Activated naive CD4-positive, alpha-beta T cell (primary cell): ENCODE measurements around the gene GLS2.
"Not testable (repeated sequence)": the region's sequence is repeated elsewhere in the genome, so short reads cannot be mapped to it uniquely, and the experiment has no call there.

Experiments used
- DNase-seq, 4 experiments: peaks; one replicate each; lab custom pipeline; 2025; lab: John Stamatoyannopoulos, UW

Gene GLS2

GRCh38 chr12:56488041-56488955 is at the start of gene GLS2:
TSS of gene GLS2 (minus strand) at chr12:56488161. CDS start at chr12:56488118, 43 bp downstream.
- DNase-seq, result peak in 2 of 4 experiments; percentile 39 to 64

- DNase-seq, result no peak
Measured at GRCh38 chr12:56537546-56537945, 49.6 kb upstream of the GLS2 start.

GRCh38 chr12:56530390-56531055 is 42.6 kb upstream of the GLS2 start:
- DNase-seq, result no peak

- no peak for DNase-seq
Measured at GRCh38 chr12:56529656-56530055, 41.7 kb upstream of the GLS2 start.

GRCh38 chr12:56528846-56529245 is 40.9 kb upstream of the GLS2 start:
- DNase-seq, result no peak

- DNase-seq, result no peak
Measured at GRCh38 chr12:56522411-56523193, 34.6 kb upstream of the GLS2 start.

- DNase-seq, result peak in 2 of 4 experiments; percentile 5 to 12
Measured at GRCh38 chr12:56521590-56522371, 33.8 kb upstream of the GLS2 start, which contains the start of gene RBMS2. TSS of gene RBMS2 (plus strand) at chr12:56521820. CDS start at chr12:56522024, 204 bp downstream.

- no peak for DNase-seq
Measured at GRCh38 chr12:56521209-56521589, 33.2 kb upstream of the GLS2 start.

GRCh38 chr12:56520506-56520905 is 32.5 kb upstream of the GLS2 start:
- DNase-seq, result no peak

GRCh38 chr12:56520048-56520447 is 32.1 kb upstream of the GLS2 start:
- DNase-seq, result no peak

GRCh38 chr12:56518570-56518969 is 30.6 kb upstream of the GLS2 start:
- no peak for DNase-seq

GRCh38 chr12:56517854-56518253 is 29.9 kb upstream of the GLS2 start:
- no peak for DNase-seq

GRCh38 chr12:56514014-56514318 is 26.0 kb upstream of the GLS2 start:
- not testable (repeated sequence) for DNase-seq

GRCh38 chr12:56510786-56511185 is 22.8 kb upstream of the GLS2 start:
- no peak for DNase-seq

- not testable (repeated sequence) for DNase-seq
Measured at GRCh38 chr12:56499879-56500278, 11.9 kb upstream of the GLS2 start.

GRCh38 chr12:56499452-56499851 is 11.5 kb upstream of the GLS2 start:
- DNase-seq, result not testable (repeated sequence)

- DNase-seq, result not testable (repeated sequence)
Measured at GRCh38 chr12:56498126-56498902, 10.4 kb upstream of the GLS2 start.

GRCh38 chr12:56496704-56497103 is 8.7 kb upstream of the GLS2 start:
- DNase-seq, result peak in 3 of 4 experiments; percentile 18 to 58 (median 27)

GRCh38 chr12:56494481-56494880 is 6.5 kb upstream of the GLS2 start:
- not testable (repeated sequence) for DNase-seq

- DNase-seq, result not testable (repeated sequence)
Measured at GRCh38 chr12:56494106-56494415, 6.1 kb upstream of the GLS2 start.
